GM19455 (cell line): ENCODE data around the gene NSUN6.
"Not testable (repeated sequence)": the region's sequence is repeated elsewhere in the genome, so short reads cannot be mapped to it uniquely, and the experiment has no call there.

Source experiments
- ATAC-seq: cut with Tn5 transposase; IDR thresholded peaks from one replicate; pipeline ENCODE4 v1.9.1; 2021; ENCODE audit not compliant: unreplicated experiment

NSUN6 gene

GRCh38 chr10:18610517-18610916, 40.9 kb downstream of the NSUN6 start:
- ATAC-seq, result no peak

- ATAC-seq, result no peak
Observed at GRCh38 chr10:18608596-18608995, 42.8 kb downstream of the NSUN6 start.

- ATAC-seq, result no peak
Observed at GRCh38 chr10:18607503-18608378, 43.6 kb downstream of the NSUN6 start.

- no peak for ATAC-seq
Observed at GRCh38 chr10:18606051-18606695, 45.2 kb downstream of the NSUN6 start.

- ATAC-seq, result no peak
Observed at GRCh38 chr10:18601321-18601720, 50.1 kb downstream of the NSUN6 start.

DNA sequence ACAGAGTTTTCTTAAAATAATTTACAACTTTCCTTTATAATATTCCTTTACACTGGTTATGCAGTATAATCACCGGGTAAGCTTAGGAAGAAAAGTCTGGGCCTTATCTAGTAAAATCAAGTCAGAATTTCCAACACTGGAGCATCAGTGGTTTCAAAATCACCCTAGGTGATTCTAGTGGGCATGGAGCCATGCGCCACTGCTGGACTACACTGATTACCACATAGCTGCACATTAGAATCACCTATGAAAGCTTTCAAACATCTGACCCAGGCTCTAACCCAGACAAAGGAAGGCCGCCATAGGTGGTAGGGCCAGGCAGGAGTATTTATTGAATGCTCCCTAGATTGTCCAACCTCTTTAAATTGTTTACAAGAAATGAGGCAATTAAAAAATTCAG, 52.0 kb downstream of the NSUN6 start:
- no peak for ATAC-seq

- no peak for ATAC-seq
Observed at GRCh38 chr10:18594574-18595156, 56.7 kb downstream of the NSUN6 start.

DNA sequence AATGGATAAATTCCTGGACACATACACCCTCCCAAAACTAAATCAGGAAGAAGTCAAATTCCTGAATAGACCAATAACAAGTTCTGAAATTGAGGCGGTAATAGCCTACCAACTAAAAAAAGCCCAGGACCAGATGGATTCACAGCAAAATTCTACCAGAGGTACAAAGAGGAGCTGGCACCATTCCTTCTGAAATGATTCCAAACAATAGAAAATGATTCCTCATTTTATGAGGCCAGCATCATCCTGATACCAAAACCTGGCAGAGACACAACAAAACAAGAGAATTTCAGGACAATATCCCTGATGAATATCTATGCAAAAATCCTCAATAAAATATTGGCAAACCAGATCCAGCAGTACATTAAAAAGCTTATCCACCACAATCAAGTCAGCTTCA, 60.2 kb downstream of the NSUN6 start:
- not testable (repeated sequence) for ATAC-seq

DNA sequence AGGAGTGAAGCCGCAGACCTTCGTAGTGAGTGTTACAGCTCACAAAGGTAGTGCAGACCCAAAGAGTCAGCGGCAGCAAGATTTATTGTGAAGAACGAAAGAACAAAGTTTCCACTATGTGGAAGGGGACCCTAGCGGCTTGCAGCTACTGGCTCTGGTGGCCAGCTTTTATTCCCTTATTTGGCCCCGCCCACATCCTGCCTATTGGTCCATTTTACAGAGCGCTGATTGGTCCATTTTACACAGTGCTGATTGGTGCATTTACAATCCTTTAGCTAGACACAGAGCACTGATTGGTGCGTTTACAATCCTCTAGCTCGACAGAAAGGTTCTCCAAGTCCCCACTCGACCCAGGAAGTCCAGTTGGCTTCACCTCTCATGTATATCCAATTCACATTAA, 64.8 kb downstream of the NSUN6 start:
- not testable (repeated sequence) for ATAC-seq

DNA sequence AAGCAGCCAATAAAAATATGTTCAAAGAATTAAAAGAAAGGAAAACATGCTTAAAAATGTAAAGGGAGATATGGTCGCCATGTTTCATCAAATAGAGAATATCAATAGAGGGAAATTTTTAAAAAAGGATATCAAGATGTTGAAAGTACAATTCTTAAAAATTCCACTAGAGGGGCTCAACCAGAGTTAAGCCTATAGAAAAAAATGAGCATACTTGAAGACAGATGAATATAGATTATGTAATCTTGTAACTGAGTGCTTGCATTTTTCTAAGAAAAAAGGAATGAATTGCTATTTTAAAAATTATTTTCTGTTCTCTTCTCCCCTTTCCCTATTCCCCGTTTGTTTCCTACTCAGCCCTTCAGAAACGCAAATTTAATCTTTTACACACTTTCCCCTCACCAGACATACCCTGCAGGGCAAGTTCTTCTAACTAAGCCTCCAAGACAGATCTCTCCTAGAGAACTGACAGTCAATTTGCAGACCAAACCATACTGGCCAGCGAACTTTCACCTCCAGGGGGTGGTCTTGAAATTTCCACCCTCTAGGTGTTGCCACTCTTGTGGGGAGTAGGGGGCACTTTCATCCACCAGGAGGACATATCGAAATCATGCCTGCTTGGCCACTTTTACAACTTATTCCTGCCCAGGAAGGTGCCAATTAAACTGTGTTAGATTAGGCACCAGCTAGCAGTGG, 67.7 kb downstream of the NSUN6 start:
- no peak for ATAC-seq

- ATAC-seq, result no peak
Observed at GRCh38 chr10:18582803-18583202, 68.6 kb downstream of the NSUN6 start.

DNA sequence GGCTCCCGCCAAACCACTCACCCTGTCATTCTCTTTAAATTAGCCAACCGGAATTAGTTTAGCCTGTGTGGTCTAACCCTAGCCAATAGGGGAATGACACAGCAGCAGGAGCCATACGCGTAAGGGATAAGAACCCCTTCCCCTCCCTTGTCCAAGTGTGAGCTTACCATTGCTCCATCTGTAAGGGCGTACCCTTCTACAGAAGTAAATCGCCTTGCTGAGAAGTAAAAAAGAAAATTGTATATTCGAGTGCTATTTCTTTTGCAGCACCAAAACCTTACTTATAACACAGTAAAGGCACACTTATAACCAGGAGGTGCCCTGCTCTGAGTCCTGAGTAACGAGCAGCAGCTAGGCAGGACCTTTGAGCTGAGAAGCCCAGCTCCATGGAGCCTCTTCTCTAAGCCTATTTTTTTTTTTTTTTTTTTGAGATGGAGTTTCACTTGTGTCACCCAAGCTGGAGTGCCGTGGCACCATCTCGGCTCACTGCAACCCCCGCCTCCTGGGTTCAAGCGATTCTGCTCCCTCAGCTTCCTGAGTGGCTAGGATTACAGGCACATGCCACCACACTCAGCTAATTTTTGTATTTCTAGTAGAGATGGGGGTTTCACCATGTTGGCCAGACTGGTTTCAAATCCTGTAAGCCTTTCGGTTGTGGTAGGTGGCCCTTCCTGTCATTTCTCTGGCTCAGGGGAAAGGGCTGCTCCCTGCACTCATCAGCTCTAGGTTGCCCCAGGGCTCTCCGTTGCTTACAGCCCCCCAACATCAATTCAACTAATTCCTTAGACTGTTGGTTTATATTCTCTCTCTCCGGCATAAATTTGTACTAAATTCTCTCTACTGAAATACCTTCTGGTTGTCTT, 73.3 kb downstream of the NSUN6 start:
- ATAC-seq, result no peak

DNA sequence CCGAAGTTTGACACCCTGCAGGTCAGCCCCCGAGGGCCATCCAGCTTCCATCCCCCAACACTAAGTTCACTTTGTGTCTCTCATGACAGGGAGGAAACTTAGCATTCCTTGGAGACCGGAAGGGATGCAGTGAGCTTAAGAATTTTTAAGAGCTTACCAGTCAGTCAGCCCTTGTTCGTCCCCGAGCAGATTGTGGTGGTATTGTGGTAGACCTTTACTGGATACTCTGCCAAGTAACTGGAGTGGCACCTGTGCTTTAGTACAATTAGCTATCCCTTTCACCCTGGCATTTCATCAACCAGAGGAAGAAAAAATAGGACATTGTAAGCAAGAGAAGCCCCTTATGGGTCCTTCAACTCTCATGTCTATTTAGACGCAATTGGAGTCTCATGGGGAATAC, 74.8 kb downstream of the NSUN6 start:
- no peak for ATAC-seq

DNA sequence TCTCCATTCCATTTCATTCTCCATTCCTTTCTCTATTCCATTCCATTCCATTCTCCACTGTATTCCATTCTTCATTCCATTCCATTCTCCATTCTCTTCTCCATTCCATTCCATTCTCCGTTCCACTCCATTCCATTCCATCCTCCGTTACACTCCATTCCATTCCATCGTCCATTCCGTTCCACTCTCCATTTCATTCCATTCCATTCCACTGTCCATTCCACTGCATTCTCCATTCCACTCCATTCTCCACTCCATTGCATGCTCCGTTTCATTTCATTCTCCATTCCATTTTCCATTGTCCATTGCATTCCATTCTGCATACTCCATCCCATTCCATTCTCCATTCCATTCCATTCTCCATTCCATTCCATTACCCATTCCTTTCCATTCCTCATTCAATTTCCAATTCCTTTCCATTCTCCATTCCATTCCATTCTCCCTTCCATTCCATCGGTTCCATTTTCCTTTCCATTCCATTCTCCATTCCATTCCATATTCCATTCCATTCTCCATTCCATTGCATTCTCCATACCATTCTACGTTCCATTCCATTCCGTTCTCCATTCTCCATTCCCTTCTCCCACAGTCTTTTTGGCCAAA, 78.3 kb downstream of the NSUN6 start:
- ATAC-seq, result no peak

GRCh38 chr10:18571780-18572179, 79.6 kb downstream of the NSUN6 start:
- no peak for ATAC-seq

- no peak for ATAC-seq
Observed at GRCh38 chr10:18571076-18571475, 80.3 kb downstream of the NSUN6 start.

DNA sequence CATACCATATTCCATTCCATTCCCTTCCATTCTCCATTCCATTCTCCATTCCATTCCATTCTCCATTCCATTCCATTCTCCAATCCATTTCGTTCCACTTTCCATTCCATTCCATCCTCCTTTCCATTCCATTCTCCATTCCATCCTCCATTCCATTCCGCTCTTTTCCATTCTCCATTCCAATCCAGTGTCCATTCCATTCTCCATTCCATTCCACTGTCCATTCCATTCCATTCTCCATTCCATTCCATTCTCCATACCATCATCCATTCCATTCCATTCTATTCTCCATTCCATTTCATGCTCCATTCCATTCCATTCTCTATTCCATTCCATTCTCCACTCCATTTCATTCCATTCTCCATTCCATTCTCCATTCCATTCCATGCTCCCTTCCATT, 81.0 kb downstream of the NSUN6 start:
- not testable (repeated sequence) for ATAC-seq

DNA sequence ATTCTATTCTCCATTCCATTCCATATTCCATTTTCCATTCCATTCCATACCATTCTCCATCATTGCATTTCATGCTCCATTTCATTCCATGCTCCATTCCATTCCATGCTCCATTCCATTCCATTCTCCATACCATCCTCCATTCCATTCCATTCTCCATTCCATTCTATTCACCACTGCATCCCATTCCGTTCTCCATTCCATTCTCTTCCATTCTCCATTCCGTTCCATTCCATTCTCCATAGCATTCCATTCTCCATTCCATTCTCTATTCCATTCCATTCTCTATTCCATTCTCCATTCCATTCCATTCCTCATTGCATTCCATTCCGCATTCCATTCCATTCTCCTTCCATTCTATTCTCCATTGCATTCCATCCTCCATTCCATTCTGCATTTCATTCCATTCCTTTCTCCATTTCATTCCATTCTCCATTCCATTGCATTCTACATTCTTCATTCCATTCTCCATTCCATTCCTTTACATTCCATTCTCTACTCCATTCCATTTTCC, 84.0 kb downstream of the NSUN6 start:
- ATAC-seq, result no peak

- ATAC-seq, result no peak
Observed at GRCh38 chr10:18566177-18566576, 85.2 kb downstream of the NSUN6 start.

DNA sequence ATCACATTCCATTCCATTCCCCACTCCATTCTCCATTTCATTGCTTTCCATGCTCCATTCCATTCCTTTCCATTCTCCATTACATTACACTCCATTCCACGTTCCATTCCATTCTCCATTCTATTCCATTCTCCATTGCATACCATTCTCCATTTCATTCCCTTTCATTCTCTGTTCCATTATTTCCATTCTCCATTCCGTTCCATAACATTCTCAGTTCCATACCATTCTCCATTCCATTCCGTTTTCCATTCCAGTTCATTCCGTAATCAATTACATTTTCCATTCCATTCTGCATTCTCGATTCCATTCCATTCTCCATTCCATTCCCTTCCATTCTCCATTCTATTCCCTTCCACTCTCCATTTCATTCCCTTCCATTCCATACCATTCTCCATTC, 86.4 kb downstream of the NSUN6 start:
- ATAC-seq, result no peak
